Endothelial cell (in vitro differentiated cells): ENCODE results near the gene CCNG1. TPM values are rescaled to one million over a fixed set of nuclear protein-coding genes. Genes with fewer than 3 reads are reported as not detected.
"Not testable (repeated sequence)": the region's sequence is repeated elsewhere in the genome, so short reads cannot be mapped to it uniquely, and the experiment has no call there.

Experiments used
- DNase-seq: peaks from one replicate; pipeline ENCODE4 v3.0.0; 2021; ENCODE audit warnings: low spot score
- H3K27ac Mint-ChIP-seq: one replicate; pipeline ENCODE4 v1.8.0; 2021; ENCODE audit warnings: mixed read lengths, inconsistent platforms; ENCODE audit not compliant: unreplicated experiment
- H3K27me3 Mint-ChIP-seq: one replicate; pipeline ENCODE4 v1.8.0; 2021; ENCODE audit warnings: mild to moderate bottlenecking, moderate library complexity, mixed read lengths, inconsistent platforms; ENCODE audit not compliant: unreplicated experiment
- H3K36me3 Mint-ChIP-seq: one replicate; pipeline ENCODE4 v1.8.0; 2021; ENCODE audit warnings: mild to moderate bottlenecking, low read depth, mixed read lengths, inconsistent platforms; ENCODE audit not compliant: unreplicated experiment
- H3K4me1 Mint-ChIP-seq: one replicate; pipeline ENCODE4 v1.8.0; 2021; ENCODE audit warnings: mild to moderate bottlenecking, mixed read lengths, inconsistent platforms; ENCODE audit not compliant: unreplicated experiment
- H3K4me3 Mint-ChIP-seq: one replicate; pipeline ENCODE4 v1.8.0; 2021; ENCODE audit warnings: mild to moderate bottlenecking, mixed read lengths, inconsistent platforms; ENCODE audit not compliant: unreplicated experiment
- H3K9me3 Mint-ChIP-seq: one replicate; pipeline ENCODE4 v1.8.0; 2021; ENCODE audit warnings: mixed read lengths, inconsistent platforms; ENCODE audit not compliant: unreplicated experiment
- CTCF ChIP-seq: fragments of 200-600 bp; sonication (generic); IDR thresholded peaks from one replicate; pipeline ENCODE4 v1.5.0; 2021; ENCODE audit warnings: antibody characterized with exemption; ENCODE audit not compliant: unreplicated experiment
- total RNA-seq: library from RNA; stranded (reverse); fragmentation: NEBNext Ultra II Directional; extraction: Animal tissue kit (Norgen Biotek cat#: 25700); gene quantifications from one replicate; pipeline ENCODE4 v1.2.1, GENCODE V29; 2021; ENCODE audit not compliant: unreplicated experiment

CCNG1 gene
- total RNA-seq, 1 donor from 2014 or later = 360 TPM

DNA sequence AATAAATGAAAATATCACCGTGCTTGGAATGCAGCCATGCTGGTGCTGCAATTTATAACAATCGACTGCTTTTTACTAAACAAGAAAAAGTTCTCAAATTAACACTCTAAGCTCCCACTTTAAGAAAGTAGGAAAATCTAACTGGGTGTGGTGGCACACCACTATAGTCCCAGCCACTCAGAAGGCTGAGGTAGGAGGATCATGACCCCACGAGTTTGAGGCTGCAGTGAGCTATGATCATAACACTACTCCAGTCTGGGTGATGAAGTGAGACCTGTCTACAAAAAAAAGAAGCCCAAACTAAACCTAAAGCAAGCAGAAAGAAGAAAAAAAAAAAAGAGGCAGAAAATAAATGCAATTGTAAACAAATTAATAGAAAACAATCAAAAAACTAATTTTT is 10.5 kb downstream of the CCNG1 start:
- peaks cover 26% of the 10 kb centered on the region for H3K36me3 Mint-ChIP-seq

DNA sequence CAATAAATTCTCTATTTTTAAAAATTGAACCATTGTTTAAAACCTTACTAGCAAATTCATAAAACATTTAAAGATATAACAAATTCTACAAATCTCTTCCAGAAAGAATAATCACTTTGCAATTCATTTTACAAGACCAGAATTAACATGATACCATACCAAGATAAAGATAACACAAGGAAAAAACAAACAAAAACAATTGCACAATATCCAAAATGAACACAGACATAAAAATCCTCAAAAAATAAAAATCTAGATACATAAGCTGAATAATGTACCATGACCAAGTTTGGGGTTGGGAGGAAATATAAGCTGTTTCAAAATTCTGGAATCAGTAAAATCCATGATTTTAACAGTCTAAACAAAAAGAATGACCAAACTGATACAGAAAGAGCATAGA is 11.1 kb downstream of the CCNG1 start:
- H3K36me3 Mint-ChIP-seq = peaks cover 26% of the 10 kb centered on the region
- no peaks in the 10 kb centered on the region for H3K9me3 Mint-ChIP-seq
- no peak overlapping the region for H3K27ac Mint-ChIP-seq
- H3K27me3 Mint-ChIP-seq = no peaks in the 10 kb centered on the region
- H3K4me1 Mint-ChIP-seq = no peaks in the 10 kb centered on the region
- H3K4me3 Mint-ChIP-seq = no peak overlapping the region
- no peak for DNase-seq
- TF ChIP-seq CTCF = no peak

More for the DNA sequence above, 10.5 kb downstream of the CCNG1 start:
- TF ChIP-seq CTCF = no peak
- no peaks in the 10 kb centered on the region for H3K9me3 Mint-ChIP-seq
- H3K27me3 Mint-ChIP-seq = no peaks in the 10 kb centered on the region
- H3K27ac Mint-ChIP-seq = no peak overlapping the region
- no peak overlapping the region for H3K4me3 Mint-ChIP-seq
- DNase-seq = no peak
- H3K4me1 Mint-ChIP-seq = no peaks in the 10 kb centered on the region

DNA sequence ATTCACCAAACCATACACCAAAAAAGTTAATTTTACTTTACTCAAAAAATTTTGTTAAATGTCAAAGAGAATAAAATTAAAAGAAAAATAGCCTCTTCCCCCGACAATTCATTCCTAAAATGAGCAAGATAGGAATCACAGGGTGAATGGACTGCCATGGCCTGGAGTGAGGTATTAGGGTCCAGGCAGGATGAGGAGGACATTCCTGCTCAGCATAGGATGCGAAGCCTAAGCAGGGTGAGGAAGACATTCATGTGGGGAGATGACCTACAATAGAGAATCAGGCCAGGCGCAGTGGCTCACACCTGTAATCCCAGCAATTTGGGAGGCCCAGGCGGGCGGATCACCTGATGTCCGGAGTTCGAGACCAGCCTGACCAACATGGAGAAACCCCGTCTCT is 14.1 kb downstream of the CCNG1 start:
- TF ChIP-seq CTCF = no peak
- Mint-ChIP-seq H3K27ac (no peak overlapping the region), H3K4me1 (no peaks in the 10 kb centered on the region), H3K9me3 (peaks cover 4% of the 10 kb centered on the region), H3K4me3 (no peak overlapping the region), H3K27me3 (peaks cover 2% of the 10 kb centered on the region), H3K36me3 (peaks cover 28% of the 10 kb centered on the region)
- DNase-seq = no peak

GRCh38 chr5:163453705-163454104 is 16.3 kb downstream of the CCNG1 start:
- H3K27ac Mint-ChIP-seq = no peak overlapping the region
- no peaks in the 10 kb centered on the region for H3K4me1 Mint-ChIP-seq
- TF ChIP-seq CTCF = no peak
- DNase-seq = no peak
- H3K4me3 Mint-ChIP-seq = no peak overlapping the region
- H3K27me3 Mint-ChIP-seq = peaks cover 2% of the 10 kb centered on the region
- H3K9me3 Mint-ChIP-seq = peaks cover 4% of the 10 kb centered on the region
- peaks cover 19% of the 10 kb centered on the region for H3K36me3 Mint-ChIP-seq

DNA sequence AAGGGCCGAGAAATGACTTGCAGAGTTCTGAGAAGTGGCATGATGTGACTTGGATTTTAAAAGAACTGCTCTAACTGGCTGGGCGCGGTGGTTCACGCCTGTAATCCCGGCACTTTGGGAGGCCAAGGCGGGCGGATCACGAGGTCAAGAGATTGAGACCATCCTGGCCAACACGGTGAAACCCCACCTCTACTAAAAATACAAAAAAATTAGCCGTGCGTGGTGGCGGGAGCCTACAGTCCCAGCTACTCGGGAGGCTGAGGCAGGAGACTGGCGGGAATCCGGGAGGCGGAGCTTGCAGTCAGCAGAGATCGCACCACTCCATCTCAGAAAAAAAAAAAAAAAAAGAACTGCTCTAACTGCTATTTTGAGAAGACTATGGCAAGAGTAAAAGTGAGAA is 18.0 kb downstream of the CCNG1 start:
- H3K4me1 Mint-ChIP-seq, H3K27me3 Mint-ChIP-seq, H3K4me3 Mint-ChIP-seq, H3K9me3 Mint-ChIP-seq, DNase-seq: not testable (repeated sequence)
- Mint-ChIP-seq H3K27ac (peak overlapping the region; percentile 19), H3K36me3 (peaks cover 11% of the 10 kb centered on the region)
